Placental epithelial cell (primary cell): ENCODE results near the gene LIPI. TPM values are rescaled to one million over a fixed set of nuclear protein-coding genes. Genes with fewer than 3 reads are reported as not detected.

Experiments used
- small RNA-seq: library from RNA; depleted of rRNA; stranded (forward); fragments of <200 nt; gene quantifications from one replicate; pipeline ENCODE3, GENCODE V24; 2012
- total RNA-seq: library from RNA; depleted of rRNA; stranded (reverse); fragments of >200 nt; gene quantifications from 2 replicates; pipeline ENCODE4 v1.2.3, GENCODE V29; 2012

LIPI gene
- total RNA-seq = not detected in 2 replicates

GRCh38 chr21:14210738-14211137 lies at the start of gene LIPI:
LIPI (minus strand) TSS chr21:14210955; CDS start chr21:14210845, 110 bp downstream.

GRCh38 chr21:14215971-14216641 lies 5.4 kb upstream of the LIPI start, which contains the start of gene RBM11:
RBM11 (plus strand) TSS chr21:14216157; CDS start chr21:14216187, 30 bp downstream.

Small RNA genes lying within 50 kb of the gene (small RNA-seq; reads per million reads assigned to genes)
- not detected for gene RF01518
- gene RNA5SP488 = not detected

Other genes with a start within 250 kb of the LIPI start
- gene RBM11, start 5.2 kb upstream of the LIPI start, total RNA-seq = under 0.01 TPM in 1 of 2 replicates, not detected in the other
- 27.5 and 49.3 TPM in 2 replicates for gene HSPA13, start 172.2 kb upstream of the LIPI start, total RNA-seq